ENCODE results near the gene MAL.

The MAL gene

GRCh38 chr2:95059656-95060370, 34.3 kb downstream of the MAL start:
- H3K23ac ChIP-seq (ENCODE audit: low read depth, low read length, poor library complexity), result no peak overlapping the region
- no peak overlapping the region for H2AFZ ChIP-seq (ENCODE audit: low read length)
- no peaks in the 10 kb centered on the region for H3K36me3 ChIP-seq (replicated peaks in 1 of 2; ENCODE audit: control insufficient read depth in 2 of 2, insufficient read depth in 2 of 2, low read length in 2 of 2)
- peaks cover 0 to 26% (median 0%) of the 10 kb centered on the region in 3 experiments for H3K27me3 ChIP-seq (ENCODE audit: control insufficient read depth in 3 of 3, insufficient read depth in 3 of 3, low read depth in 1 of 3, low read length in 3 of 3)
- peaks cover 9 to 27% of the 10 kb centered on the region in 2 donors for H3K4me1 ChIP-seq (ENCODE audit: control insufficient read depth in 2 of 2, insufficient read depth in 1 of 2, low read depth in 1 of 2, low read length in 2 of 2)
- no peaks in the 10 kb centered on the region for H3K79me1 ChIP-seq (ENCODE audit: low read depth, low read length)
- no peak overlapping the region for H3K4me2 ChIP-seq (ENCODE audit: insufficient read depth, low read length, poor library complexity, severe bottlenecking)
- no peak overlapping the region for H3K4ac ChIP-seq (ENCODE audit: low read length)
- peak overlapping the region; percentile 83 for H2BK120ac ChIP-seq (ENCODE audit: low read depth, low read length)
- H3K18ac ChIP-seq (ENCODE audit: low read length), result peak overlapping the region; percentile 88
- H2BK15ac ChIP-seq (ENCODE audit: low read length), result peak overlapping the region; percentile 91
- WGBS, 2 donors (ENCODE audit: extremely low coverage in 2 of 2, insufficient read length in 2 of 2, insufficient replicate concordance in 1 of 2), result no CpG with 5 or more reads among the region's 12 CpGs
- no peak overlapping the region for H4K8ac ChIP-seq (ENCODE audit: low read depth, low read length)
- DNase-seq (ENCODE audit: low spot score), result no peak
- peak overlapping the region; percentile 31 for H2BK5ac ChIP-seq (ENCODE audit: low read length)
- no peak overlapping the region for H3K4me3 ChIP-seq (ENCODE audit: low read length in 2 of 2)
- H3K27ac ChIP-seq (replicated peaks; ENCODE audit: low read length), result no peak overlapping the region
- H3K9me3 ChIP-seq (replicated peaks in 1 of 2; ENCODE audit: control insufficient read depth in 2 of 2, insufficient read depth in 1 of 2, low read depth in 1 of 2, low read length in 2 of 2), result no peaks in the 10 kb centered on the region
- H4K91ac ChIP-seq (ENCODE audit: low read depth, low read length, poor library complexity), result peak overlapping the region; percentile 22
- H2BK12ac ChIP-seq (ENCODE audit: low read length), result peak overlapping the region; percentile 47
- no peak overlapping the region for H3K14ac ChIP-seq (ENCODE audit: low read length)
- peak overlapping the region; percentile 14 for H3K9ac ChIP-seq (ENCODE audit: low read depth, low read length, poor library complexity)
- peak overlapping the region; percentile 64 for H2AK5ac ChIP-seq (ENCODE audit: low read depth, low read length)

DNA sequence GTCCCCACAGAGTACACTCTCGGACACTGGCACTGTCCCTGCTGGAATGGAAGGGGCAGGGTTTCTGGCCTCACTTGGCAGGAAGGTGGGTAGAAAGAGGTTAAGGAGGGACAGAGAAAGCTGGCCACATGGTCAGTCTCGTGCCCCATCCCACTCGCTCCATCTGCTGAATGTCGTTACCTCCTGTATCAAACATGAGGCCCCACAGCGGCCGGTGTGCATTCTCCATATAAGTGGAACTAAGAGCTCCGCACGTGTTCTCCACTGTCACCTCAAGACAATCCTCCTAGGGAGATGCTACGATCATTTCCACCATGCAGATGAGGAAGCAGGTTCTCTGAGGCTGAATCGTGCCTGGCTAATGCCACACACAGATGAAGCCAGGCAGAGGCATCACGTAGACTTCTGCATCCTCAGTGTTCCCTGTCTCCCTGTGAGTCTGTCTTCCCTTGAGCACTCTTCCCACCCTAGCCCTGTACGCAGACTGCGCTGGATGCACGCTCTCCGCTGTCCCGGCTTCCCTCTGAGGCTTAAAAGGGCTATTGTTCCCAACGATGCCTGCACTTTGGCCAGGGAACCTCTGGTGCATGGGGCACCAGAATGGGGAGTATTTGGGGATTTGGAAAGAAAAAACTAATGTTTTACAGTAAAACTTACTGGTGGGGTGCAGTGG, 35.1 kb downstream of the MAL start:
- DNase-seq (ENCODE audit: low spot score), result no peak
- no CpG with 5 or more reads among the region's 17 CpGs for WGBS, 2 donors (ENCODE audit: extremely low coverage in 2 of 2, insufficient read length in 2 of 2, insufficient replicate concordance in 1 of 2)
- H3K4ac ChIP-seq (ENCODE audit: low read length), result no peak overlapping the region

DNA sequence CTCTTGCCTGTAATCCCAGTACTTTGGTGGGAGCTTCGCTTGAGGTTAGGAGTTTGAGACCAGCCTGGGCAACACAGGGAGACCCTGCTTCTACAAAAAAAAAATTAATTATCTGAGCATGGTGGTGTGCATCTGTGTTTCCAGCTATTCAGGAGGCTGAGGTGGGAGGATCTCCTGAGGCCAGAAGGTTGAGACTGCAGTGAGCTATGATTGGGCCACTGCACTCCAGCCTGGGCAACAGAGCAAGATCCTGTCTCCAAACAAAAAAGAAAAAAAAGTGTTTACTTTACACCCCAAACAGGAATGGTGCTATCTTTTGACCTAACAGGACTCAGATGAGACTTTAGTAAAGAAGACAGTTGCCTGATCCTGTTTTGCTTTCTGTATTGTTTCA, 35.6 kb downstream of the MAL start:
- H2BK5ac ChIP-seq (ENCODE audit: low read length), result no peak overlapping the region
- H3K4ac ChIP-seq (ENCODE audit: low read length), result no peak overlapping the region
- H3K9ac ChIP-seq (ENCODE audit: low read depth, low read length, poor library complexity), result no peak overlapping the region
- no peak overlapping the region for H2AK5ac ChIP-seq (ENCODE audit: low read depth, low read length)
- H3K14ac ChIP-seq (ENCODE audit: low read length), result no peak overlapping the region
- H3K36me3 ChIP-seq (replicated peaks in 1 of 2; ENCODE audit: control insufficient read depth in 2 of 2, insufficient read depth in 2 of 2, low read length in 2 of 2), result no peaks in the 10 kb centered on the region
- H2BK12ac ChIP-seq (ENCODE audit: low read length), result no peak overlapping the region
- H2BK120ac ChIP-seq (ENCODE audit: low read depth, low read length), result no peak overlapping the region
- no peak overlapping the region for H3K4me2 ChIP-seq (ENCODE audit: insufficient read depth, low read length, poor library complexity, severe bottlenecking)
- WGBS, 2 donors (ENCODE audit: extremely low coverage in 2 of 2, insufficient read length in 2 of 2, insufficient replicate concordance in 1 of 2), result no CpG with 5 or more reads among the region's 1 CpG
- H3K18ac ChIP-seq (ENCODE audit: low read length), result no peak overlapping the region
- peaks cover 9 to 25% of the 10 kb centered on the region in 2 donors for H3K4me1 ChIP-seq (ENCODE audit: control insufficient read depth in 2 of 2, insufficient read depth in 1 of 2, low read depth in 1 of 2, low read length in 2 of 2)
- no peak overlapping the region for H3K23ac ChIP-seq (ENCODE audit: low read depth, low read length, poor library complexity)
- no peak overlapping the region for H2AFZ ChIP-seq (ENCODE audit: low read length)
- H4K8ac ChIP-seq (ENCODE audit: low read depth, low read length), result no peak overlapping the region
- no peaks in the 10 kb centered on the region for H3K9me3 ChIP-seq (replicated peaks in 1 of 2; ENCODE audit: control insufficient read depth in 2 of 2, insufficient read depth in 1 of 2, low read depth in 1 of 2, low read length in 2 of 2)
- H3K27me3 ChIP-seq (ENCODE audit: control insufficient read depth in 3 of 3, insufficient read depth in 3 of 3, low read depth in 1 of 3, low read length in 3 of 3), result peaks cover 0 to 21% (median 0%) of the 10 kb centered on the region in 3 experiments
- no peak overlapping the region for H4K91ac ChIP-seq (ENCODE audit: low read depth, low read length, poor library complexity)
- DNase-seq (ENCODE audit: low spot score), result no peak
- H3K27ac ChIP-seq (replicated peaks; ENCODE audit: low read length), result no peak overlapping the region
- no peak overlapping the region for H2BK15ac ChIP-seq (ENCODE audit: low read length)
- H3K79me1 ChIP-seq (ENCODE audit: low read depth, low read length), result no peaks in the 10 kb centered on the region
- H3K4me3 ChIP-seq (ENCODE audit: low read length in 2 of 2), result no peak overlapping the region

More for the DNA sequence above, 35.1 kb downstream of the MAL start:
- Histone ChIP-seq H3K79me1 (ENCODE audit: low read depth, low read length) (no peaks in the 10 kb centered on the region), H3K36me3 (replicated peaks in 1 of 2; ENCODE audit: control insufficient read depth in 2 of 2, insufficient read depth in 2 of 2, low read length in 2 of 2) (no peaks in the 10 kb centered on the region), H3K18ac (ENCODE audit: low read length) (peak overlapping the region; percentile 28), H2AK5ac (ENCODE audit: low read depth, low read length) (peak overlapping the region; percentile 64), H3K9ac (ENCODE audit: low read depth, low read length, poor library complexity) (no peak overlapping the region), H2BK12ac (ENCODE audit: low read length) (no peak overlapping the region), H3K27me3 (ENCODE audit: control insufficient read depth in 3 of 3, insufficient read depth in 3 of 3, low read depth in 1 of 3, low read length in 3 of 3) (peaks cover 0 to 26% (median 0%) of the 10 kb centered on the region in 3 experiments), H2BK5ac (ENCODE audit: low read length) (no peak overlapping the region), H2AFZ (ENCODE audit: low read length) (no peak overlapping the region), H3K4me1 (ENCODE audit: control insufficient read depth in 2 of 2, insufficient read depth in 1 of 2, low read depth in 1 of 2, low read length in 2 of 2) (peaks cover 9 to 27% of the 10 kb centered on the region in 2 donors), H3K14ac (ENCODE audit: low read length) (peak overlapping the region; percentile 9), H3K23ac (ENCODE audit: low read depth, low read length, poor library complexity) (no peak overlapping the region), H2BK15ac (ENCODE audit: low read length) (peak overlapping the region; percentile 91), H3K9me3 (replicated peaks in 1 of 2; ENCODE audit: control insufficient read depth in 2 of 2, insufficient read depth in 1 of 2, low read depth in 1 of 2, low read length in 2 of 2) (no peaks in the 10 kb centered on the region), H4K91ac (ENCODE audit: low read depth, low read length, poor library complexity) (no peak overlapping the region), H4K8ac (ENCODE audit: low read depth, low read length) (no peak overlapping the region), H3K27ac (replicated peaks; ENCODE audit: low read length) (no peak overlapping the region), H3K4me3 (ENCODE audit: low read length in 2 of 2) (no peak overlapping the region), H2BK120ac (ENCODE audit: low read depth, low read length) (no peak overlapping the region), H3K4me2 (ENCODE audit: insufficient read depth, low read length, poor library complexity, severe bottlenecking) (no peak overlapping the region)

- no peaks in the 10 kb centered on the region for H3K36me3 ChIP-seq (replicated peaks in 1 of 2; ENCODE audit: control insufficient read depth in 2 of 2, insufficient read depth in 2 of 2, low read length in 2 of 2)
- H3K79me1 ChIP-seq (ENCODE audit: low read depth, low read length), result no peaks in the 10 kb centered on the region
- H3K4me1 ChIP-seq (ENCODE audit: control insufficient read depth in 2 of 2, insufficient read depth in 1 of 2, low read depth in 1 of 2, low read length in 2 of 2), result peaks cover 9 to 19% of the 10 kb centered on the region in 2 donors
- no peak overlapping the region for H2BK5ac ChIP-seq (ENCODE audit: low read length)
- peak overlapping the region; percentile 31 for H2AFZ ChIP-seq (ENCODE audit: low read length)
- peaks cover 0 to 16% (median 0%) of the 10 kb centered on the region in 3 experiments for H3K27me3 ChIP-seq (ENCODE audit: control insufficient read depth in 3 of 3, insufficient read depth in 3 of 3, low read depth in 1 of 3, low read length in 3 of 3)
- WGBS, 2 donors (ENCODE audit: extremely low coverage in 2 of 2, insufficient read length in 2 of 2, insufficient replicate concordance in 1 of 2), result no CpG with 5 or more reads among the region's 11 CpGs
- peak overlapping the region; percentile 94 for H3K14ac ChIP-seq (ENCODE audit: low read length)
- H3K23ac ChIP-seq (ENCODE audit: low read depth, low read length, poor library complexity), result peak overlapping the region; percentile 59
- no peak overlapping the region for H3K27ac ChIP-seq (replicated peaks; ENCODE audit: low read length)
- peak overlapping the region; percentile 88 for H2BK15ac ChIP-seq (ENCODE audit: low read length)
- H2BK12ac ChIP-seq (ENCODE audit: low read length), result peak overlapping the region; percentile 93
- peak overlapping the region; percentile 94 for H3K18ac ChIP-seq (ENCODE audit: low read length)
- H4K8ac ChIP-seq (ENCODE audit: low read depth, low read length), result no peak overlapping the region
- H4K91ac ChIP-seq (ENCODE audit: low read depth, low read length, poor library complexity), result no peak overlapping the region
- H2BK120ac ChIP-seq (ENCODE audit: low read depth, low read length), result peak overlapping the region; percentile 53
- H3K4me3 ChIP-seq (ENCODE audit: low read length in 2 of 2), result no peak overlapping the region
- H3K9me3 ChIP-seq (replicated peaks in 1 of 2; ENCODE audit: control insufficient read depth in 2 of 2, insufficient read depth in 1 of 2, low read depth in 1 of 2, low read length in 2 of 2), result no peaks in the 10 kb centered on the region
- no peak overlapping the region for H3K4me2 ChIP-seq (ENCODE audit: insufficient read depth, low read length, poor library complexity, severe bottlenecking)
- H2AK5ac ChIP-seq (ENCODE audit: low read depth, low read length), result peak overlapping the region; percentile 93
- H3K4ac ChIP-seq (ENCODE audit: low read length), result no peak overlapping the region
- no peak for DNase-seq (ENCODE audit: low spot score)
- H3K9ac ChIP-seq (ENCODE audit: low read depth, low read length, poor library complexity), result peak overlapping the region; percentile 85
Observed at GRCh38 chr2:95061601-95062183, 36.2 kb downstream of the MAL start.
